OCI-LY3 (cell line): Measurements from ENCODE around the gene PTPRM.

Experiments
- EZH2phosphoT487 ChIP-seq: fragments of 200-600 bp; shearing (Covaris generic); IDR thresholded peaks from 2 replicates; pipeline ENCODE4 v1.6.1; 2018; ENCODE audit warnings: antibody characterized with exemption, mixed run types, low read depth
- TF ChIP-seq, protein P1 (sequence below): fragments of 200-600, 300-600 bp; sonication (generic); IDR thresholded peaks from 2 replicates; pipeline ENCODE4 v1.5.1; 2014; ENCODE audit warnings: antibody characterized with exemption, low read length, low read depth

- TF ChIP-seq, protein P1, sequence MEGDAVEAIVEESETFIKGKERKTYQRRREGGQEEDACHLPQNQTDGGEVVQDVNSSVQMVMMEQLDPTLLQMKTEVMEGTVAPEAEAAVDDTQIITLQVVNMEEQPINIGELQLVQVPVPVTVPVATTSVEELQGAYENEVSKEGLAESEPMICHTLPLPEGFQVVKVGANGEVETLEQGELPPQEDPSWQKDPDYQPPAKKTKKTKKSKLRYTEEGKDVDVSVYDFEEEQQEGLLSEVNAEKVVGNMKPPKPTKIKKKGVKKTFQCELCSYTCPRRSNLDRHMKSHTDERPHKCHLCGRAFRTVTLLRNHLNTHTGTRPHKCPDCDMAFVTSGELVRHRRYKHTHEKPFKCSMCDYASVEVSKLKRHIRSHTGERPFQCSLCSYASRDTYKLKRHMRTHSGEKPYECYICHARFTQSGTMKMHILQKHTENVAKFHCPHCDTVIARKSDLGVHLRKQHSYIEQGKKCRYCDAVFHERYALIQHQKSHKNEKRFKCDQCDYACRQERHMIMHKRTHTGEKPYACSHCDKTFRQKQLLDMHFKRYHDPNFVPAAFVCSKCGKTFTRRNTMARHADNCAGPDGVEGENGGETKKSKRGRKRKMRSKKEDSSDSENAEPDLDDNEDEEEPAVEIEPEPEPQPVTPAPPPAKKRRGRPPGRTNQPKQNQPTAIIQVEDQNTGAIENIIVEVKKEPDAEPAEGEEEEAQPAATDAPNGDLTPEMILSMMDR = peak; percentile 15; the same call in 1 of the 2 replicates
- no peak for TF ChIP-seq EZH2phosphoT487
Observed at GRCh38 chr18:8052237-8052701, 485.2 kb downstream of the PTPRM start.
